ENCODE data around the gene DDX42.
A peak's percentile ranks its signal among the peaks of the same experiment; 100 is the strongest.

DDX42 gene
- total RNA-seq: 105 to 175 reads per million in 2 donors

- DNase-seq: peak; percentile 85
These were observed at the start of gene DDX42 for GRCh38 chr17:63774141-63774968. DDX42 (plus strand) TSS chr17:63774170; CDS start chr17:63787050, 12,880 bp downstream.

DNA sequence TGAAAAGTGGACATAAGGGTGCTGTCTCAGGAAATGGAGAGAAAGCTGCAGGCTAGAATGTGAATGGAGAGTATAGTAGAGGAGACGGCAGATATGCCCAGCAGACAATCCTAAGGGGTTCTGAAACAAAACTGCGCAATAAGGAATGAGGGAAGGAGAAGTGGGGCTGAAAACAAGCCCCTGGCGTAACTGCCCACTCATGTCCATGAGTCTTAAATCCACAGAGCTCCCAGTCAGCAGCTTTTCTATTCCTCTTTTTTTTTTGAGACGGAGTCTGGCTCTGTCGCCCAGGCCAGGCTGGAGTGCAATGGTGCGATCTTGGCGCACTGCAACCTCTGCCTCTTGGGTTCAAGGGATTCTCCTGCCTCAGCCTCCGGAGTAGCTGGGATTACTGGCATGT, 38.3 kb upstream of the DDX42 start:
- no peak for DNase-seq

DNA sequence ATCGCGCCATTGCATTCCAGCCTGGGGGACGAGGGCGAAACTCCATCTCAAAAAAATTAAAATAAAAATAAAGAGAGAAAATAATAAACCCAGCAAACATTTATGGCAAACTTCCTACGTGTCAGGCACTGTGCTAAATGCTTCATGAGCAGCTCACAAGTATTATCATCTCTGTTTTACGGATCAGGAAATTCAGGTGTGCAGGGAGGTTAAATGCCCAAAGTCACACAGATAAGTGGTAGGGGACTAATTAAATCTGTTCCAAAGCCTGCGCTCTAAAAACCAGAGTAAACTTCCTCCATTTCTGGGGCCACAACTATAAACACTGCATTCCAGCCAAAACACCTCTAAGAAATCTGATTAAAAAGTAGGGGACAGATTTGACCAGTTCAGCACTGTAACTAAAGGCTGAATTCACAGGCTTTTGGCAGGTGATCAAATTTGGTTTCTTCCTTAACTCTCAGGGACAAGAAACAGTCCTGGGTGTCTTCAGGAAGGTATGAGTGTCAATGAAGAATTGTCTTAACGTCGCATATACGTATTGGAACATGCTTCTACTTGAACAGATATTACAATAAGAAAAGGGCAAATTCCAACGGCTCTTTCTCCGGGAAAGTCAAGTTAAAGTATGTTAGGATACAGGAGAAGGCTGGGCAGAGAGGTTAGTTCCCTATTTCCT, 33.4 kb upstream of the DDX42 start:
- no peak for DNase-seq

DNA sequence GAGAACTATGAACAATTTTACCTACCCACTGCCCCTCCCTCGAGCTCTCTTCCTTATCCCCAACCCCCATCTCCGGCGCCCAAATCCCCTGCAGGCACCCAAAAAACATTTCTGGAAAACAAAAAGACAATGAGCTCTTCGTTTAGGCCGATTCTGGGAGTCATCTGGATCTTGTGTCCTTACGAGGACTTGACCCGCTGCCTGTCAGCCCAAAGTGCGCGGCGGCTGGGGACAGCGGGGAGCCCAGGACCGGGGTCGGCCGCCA, 32.9 kb upstream of the DDX42 start:
- no peak for DNase-seq

GRCh38 chr17:63741408-63742173, 32.4 kb upstream of the DDX42 start, which contains the start of gene STRADA:
STRADA (minus strand) TSS chr17:63741799; CDS start chr17:63728369, 13,430 bp downstream.
- DNase-seq: peak; percentile 98

- DNase-seq: no peak
These were observed 22.2 kb upstream of the DDX42 start for GRCh38 chr17:63751806-63752205.

DNA sequence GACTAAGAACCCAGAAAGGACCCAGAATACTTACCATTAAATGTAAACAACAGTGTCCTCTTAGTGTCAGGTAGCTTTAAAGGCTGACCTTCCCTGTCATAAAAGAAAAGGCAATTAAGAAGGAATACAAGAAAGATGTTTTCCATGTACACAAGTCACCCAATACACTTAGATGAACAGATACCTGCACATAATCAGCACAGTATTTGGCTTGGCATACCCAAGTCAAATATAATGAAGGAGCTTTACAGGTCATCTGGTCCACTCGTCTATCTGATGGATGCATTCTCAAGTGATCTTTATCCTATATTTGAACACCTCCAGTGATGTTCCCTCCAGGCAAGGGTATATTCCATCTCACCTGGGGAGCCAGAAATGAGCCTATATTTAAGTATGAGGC, 21.3 kb upstream of the DDX42 start:
- no peak for DNase-seq

DNA sequence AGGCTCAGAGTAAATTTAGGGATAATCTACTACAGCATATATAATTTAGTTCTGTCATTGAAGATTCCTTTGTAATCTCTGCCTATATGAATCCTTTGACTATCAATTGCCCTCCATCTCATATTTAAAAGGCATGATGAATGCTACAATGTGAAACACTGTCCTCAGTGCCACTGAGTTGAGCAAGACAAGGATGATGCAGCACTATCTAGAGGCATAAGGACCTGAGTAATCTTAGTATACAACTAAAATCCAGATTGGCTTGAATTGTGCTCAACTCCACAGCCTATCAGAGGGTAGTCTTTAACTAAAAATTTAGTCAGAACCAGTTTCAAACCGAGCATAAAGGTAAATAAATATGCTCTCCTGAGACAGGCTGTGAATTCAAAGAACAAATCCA, 20.8 kb upstream of the DDX42 start:
- no peak for DNase-seq

GRCh38 chr17:63754046-63754445, 19.9 kb upstream of the DDX42 start:
- DNase-seq: no peak

DNA sequence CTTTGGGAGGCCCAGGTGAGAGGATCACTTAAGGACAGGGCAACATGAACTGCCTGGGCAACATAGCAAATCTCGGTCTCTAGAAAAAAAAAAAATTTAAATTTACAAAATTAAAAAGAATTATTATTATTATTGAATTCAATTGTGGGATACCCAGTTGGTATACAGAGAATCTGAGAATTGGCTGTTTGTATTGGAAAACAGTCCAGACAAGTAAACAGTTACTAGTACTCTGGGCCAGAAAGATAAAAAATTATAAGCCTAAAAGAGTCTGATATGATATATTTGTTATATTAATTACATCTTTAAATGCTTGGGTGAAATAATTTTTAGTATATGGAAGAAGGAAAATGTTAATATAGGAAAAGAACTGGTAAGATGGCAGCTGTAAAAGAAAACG, 15.5 kb upstream of the DDX42 start:
- no peak for DNase-seq

- DNase-seq: no peak
These were observed 13.0 kb upstream of the DDX42 start for GRCh38 chr17:63760771-63761539.

DNA sequence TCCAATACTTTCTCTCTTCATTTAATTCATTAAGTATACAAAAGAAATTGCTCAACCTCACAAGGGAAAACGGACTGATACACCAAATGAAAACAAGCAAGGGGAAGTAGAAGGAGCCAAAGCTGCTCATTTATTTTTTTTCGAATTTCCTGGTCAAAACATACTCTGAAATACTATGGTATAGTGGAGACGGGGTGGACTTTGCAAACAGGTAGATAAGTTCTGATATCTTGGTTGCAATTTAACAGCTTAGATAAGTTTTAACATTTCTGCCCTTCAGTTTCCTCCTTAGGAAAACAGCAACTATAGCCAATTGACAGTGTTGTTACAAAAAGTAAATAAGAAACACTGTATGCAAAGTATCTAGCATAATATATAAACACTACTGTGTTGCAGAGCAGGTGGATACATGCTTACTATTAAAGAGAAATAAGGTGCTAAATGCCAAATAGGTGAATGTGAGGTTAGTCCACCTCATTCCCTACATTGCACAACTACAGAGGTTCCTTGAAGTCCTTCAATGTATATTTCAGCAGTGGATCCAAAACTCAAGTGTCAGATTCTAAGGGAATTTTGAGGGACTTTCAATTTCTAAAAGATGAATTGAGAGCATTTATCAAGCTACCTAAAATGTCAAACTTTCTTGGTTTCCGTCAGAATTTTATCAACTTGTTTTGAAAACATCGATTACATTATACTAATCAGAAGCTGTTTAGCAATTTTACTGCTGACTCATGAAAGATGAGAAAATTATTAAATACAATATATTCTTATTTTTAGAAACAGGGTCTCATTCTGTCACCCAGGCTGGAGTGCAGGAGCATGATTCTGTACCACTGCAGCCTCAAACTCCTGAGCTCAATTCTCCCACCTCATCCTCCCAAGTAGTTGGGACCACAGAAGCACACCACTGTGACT, 11.6 kb upstream of the DDX42 start:
- no peak for DNase-seq

DNA sequence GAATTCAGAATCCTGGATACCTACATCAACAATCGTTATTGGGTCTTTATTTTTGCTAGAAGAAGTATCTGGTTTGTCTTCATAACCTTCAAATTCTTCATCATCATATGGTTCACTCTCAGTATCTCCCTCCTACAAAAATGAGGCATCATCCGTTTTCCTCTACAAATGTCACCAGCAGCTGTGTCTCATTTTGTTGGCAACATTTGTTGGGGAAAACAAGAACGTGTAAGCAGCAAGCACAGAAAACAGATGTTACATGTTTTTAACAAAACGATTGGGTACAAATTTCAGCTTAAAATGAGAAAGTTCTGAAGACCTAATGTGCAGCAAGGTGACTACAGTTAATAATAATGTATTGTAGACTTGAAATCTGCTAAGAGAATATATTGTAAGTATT, 9.3 kb upstream of the DDX42 start:
- no peak for DNase-seq

- no peak for DNase-seq
These were observed 7.2 kb upstream of the DDX42 start for GRCh38 chr17:63766754-63767153.

DNA sequence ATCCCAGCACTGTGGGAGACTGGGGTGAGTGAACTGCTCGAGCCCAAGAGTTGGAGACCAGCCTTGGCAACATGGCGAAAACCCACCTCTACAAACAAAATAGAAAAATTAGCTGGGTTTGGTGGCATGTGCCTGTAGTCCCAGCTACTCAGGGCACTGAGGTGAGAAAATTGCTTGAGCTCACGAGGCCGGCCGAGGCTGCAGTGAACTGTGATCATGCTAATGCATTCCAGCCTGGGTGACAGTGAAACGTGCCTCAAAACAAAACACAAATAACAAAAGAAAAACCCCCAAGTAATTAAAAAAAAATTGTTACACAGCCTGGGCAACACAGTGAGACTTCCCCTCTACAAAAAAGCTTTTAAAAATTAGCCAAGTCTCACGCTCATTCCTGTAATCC, 5.5 kb upstream of the DDX42 start:
- DNase-seq: no peak

- DNase-seq: no peak
These were observed 1.1 kb upstream of the DDX42 start for GRCh38 chr17:63772801-63773271.

DNA sequence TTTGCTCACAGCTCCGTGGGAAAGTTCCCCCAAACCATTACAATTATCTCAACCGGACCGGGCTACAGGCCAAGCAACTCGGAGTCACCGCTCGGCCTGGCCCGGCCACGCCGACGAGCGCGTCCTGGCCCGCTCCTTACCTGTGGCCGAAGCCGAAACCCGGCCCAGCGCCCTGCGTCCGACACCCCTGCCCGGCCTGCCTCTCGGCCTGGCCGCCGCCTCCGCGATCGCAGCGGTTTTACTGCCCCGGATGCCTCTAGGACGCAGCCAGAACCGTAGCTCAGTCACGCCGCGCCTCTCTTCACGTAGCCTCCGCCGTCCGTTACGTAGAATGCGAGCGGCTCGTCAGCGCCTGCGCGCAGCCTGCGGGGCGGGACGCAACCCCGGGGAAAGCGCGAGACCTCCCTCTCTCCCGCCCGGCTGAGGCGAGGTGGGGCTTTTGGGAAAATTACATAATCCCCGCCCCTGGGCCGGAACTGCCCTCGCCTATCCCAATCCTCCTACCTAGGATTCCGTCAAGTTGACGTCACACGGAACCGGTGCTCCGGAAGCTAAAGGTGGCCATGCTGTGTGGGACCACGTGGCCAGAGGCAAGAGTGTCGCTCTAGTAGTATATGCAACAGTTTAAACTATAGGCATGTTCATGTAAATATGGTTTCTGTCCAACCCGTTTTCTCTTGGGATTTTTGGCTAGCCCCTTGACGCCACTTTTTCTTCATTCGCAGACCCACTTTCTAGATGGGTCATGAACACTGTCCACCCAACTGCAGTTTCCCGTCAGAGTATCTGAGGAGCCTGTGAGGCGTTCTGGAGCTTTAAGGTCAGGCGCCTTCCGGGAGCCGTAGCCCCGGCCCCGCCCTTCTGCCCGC, 464 bp upstream of the DDX42 start, which contains the start of gene CCDC47:
Gene CCDC47, minus strand, starts transcription at position 326 of the 869 bp plus-strand sequence. CDS start 7,422 bp downstream, outside the sequence.
- DNase-seq: peak; percentile 93

DNA sequence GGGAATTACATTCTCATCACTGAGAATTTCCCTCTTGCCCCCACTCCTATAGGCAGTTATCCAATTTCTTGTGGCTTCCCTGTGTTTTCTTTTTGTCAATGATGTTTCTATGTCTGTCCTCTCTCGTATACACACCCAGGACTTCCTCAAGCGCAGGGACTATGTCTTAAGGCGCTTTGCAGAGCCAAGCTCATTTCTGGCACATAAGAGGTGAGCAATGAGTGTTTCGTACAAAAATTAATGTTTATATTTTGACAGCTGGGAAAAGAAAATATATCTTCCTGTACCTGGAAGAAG, 947 bp downstream of the DDX42 start:
- DNase-seq: no peak

- DNase-seq: no peak
These were observed 1.4 kb downstream of the DDX42 start for GRCh38 chr17:63775420-63775819.

DNA sequence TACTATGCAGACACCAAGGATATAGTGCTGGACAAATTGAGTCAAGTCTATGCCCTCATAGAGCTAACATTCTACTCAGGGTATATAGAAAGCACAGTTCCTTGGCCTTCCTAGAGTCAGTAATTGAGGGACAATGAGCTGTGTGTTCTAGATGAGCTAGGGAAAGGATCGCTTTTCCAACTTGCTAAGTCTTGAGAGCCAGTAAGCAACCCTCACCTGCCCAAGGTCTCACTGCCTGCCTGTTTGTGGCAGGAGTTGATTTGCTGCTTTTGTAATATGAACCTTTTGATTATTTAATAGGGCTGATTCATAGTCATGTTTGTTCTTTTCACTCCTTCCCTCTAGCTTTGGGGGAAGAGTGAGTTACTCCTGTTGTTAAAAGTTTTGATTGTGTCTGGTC, 6.5 kb downstream of the DDX42 start:
- DNase-seq: no peak

GRCh38 chr17:63780928-63781327, 7.0 kb downstream of the DDX42 start:
- no peak for DNase-seq

Measured in T-helper 9 cell (primary cell).